ENCODE data around the gene GALNT13. TPM values are rescaled to one million over a fixed set of nuclear protein-coding genes. Genes with fewer than 3 reads are reported as not detected.

The GALNT13 gene
- total and polyA plus RNA-seq, 4 donors = not detected

- no peaks in the 10 kb centered on the region for H3K36me3 ChIP-seq (ENCODE audit: control insufficient read depth in 4 of 4, insufficient read depth in 3 of 4, low read depth in 1 of 4, low read length in 3 of 4)
- no peak overlapping the region for H3K27ac ChIP-seq (ENCODE audit: low read depth in 1 of 2, low read length in 2 of 2)
- H3K4me1 ChIP-seq (ENCODE audit: control insufficient read depth in 4 of 4, insufficient read depth in 4 of 4, low read length in 3 of 4) = no peaks in the 10 kb centered on the region
- H3K9me3 ChIP-seq (ENCODE audit: control insufficient read depth in 4 of 4, low read length in 3 of 4) = no peaks in the 10 kb centered on the region
- no peaks in the 10 kb centered on the region for H3K27me3 ChIP-seq (ENCODE audit: control insufficient read depth in 4 of 4, insufficient read depth in 4 of 4, low read length in 3 of 4)
- H3K9ac ChIP-seq (ENCODE audit: low read depth in 1 of 2, low read length in 2 of 2) = no peak overlapping the region
- no peak overlapping the region for H3K4me3 ChIP-seq (ENCODE audit: low read depth in 1 of 3, low read length in 3 of 3)
- DNase-seq (ENCODE audit: low spot score) = no peak
- TF ChIP-seq RAD21 (IDR thresholded peaks at IDR 0.05) (no peak), FOXA1 (IDR thresholded peaks at IDR 0.05) (no peak), ATF3 (IDR thresholded peaks at IDR 0.05) (no peak), GABPA (IDR thresholded peaks at IDR 0.05 in 1 of 2, conservative IDR thresholded peaks at IDR 0.05 in 1 of 2) (no peak), JUND (IDR thresholded peaks at IDR 0.05) (no peak), NR2F2 (IDR thresholded peaks at IDR 0.05) (no peak), RXRA (IDR thresholded peaks at IDR 0.05) (no peak), YY1 (IDR thresholded peaks at IDR 0.05) (no peak), HNF4G (IDR thresholded peaks at IDR 0.05) (no peak)
- TF ChIP-seq, protein P1, sequence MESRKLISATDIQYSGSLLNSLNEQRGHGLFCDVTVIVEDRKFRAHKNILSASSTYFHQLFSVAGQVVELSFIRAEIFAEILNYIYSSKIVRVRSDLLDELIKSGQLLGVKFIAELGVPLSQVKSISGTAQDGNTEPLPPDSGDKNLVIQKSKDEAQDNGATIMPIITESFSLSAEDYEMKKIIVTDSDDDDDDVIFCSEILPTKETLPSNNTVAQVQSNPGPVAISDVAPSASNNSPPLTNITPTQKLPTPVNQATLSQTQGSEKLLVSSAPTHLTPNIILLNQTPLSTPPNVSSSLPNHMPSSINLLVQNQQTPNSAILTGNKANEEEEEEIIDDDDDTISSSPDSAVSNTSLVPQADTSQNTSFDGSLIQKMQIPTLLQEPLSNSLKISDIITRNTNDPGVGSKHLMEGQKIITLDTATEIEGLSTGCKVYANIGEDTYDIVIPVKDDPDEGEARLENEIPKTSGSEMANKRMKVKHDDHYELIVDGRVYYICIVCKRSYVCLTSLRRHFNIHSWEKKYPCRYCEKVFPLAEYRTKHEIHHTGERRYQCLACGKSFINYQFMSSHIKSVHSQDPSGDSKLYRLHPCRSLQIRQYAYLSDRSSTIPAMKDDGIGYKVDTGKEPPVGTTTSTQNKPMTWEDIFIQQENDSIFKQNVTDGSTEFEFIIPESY (IDR thresholded peaks at IDR 0.05) = no peak
Measured at GRCh38 chr2:154263206-154263605, 391.5 kb downstream of the GALNT13 start.

DNA sequence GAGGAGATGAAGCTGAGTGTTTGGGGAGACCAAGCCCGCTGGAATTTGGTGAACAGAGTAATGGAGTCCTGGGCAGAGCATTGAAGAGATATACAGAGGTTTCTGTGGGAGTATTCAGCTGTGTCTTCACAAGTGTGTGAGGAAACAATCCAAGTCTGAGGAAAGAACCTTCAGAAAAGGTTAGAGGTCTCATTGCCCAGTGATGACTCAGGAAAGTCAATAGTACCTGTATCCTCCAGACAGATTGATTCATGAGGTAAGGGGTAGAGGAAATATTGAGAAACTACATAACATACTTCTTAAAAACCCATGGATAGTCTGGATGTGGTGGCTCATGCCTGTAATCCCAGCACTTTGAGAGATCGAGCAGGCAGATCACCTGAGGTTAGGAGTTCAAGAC, 392.3 kb downstream of the GALNT13 start:
- H3K9me3 ChIP-seq (ENCODE audit: control insufficient read depth in 4 of 4, low read length in 3 of 4) = no peaks in the 10 kb centered on the region
- H3K9ac ChIP-seq (ENCODE audit: low read depth in 1 of 2, low read length in 2 of 2) = no peak overlapping the region
- H3K36me3 ChIP-seq (ENCODE audit: control insufficient read depth in 4 of 4, insufficient read depth in 3 of 4, low read depth in 1 of 4, low read length in 3 of 4) = no peaks in the 10 kb centered on the region
- no peak overlapping the region for H3K4me3 ChIP-seq (ENCODE audit: low read depth in 1 of 3, low read length in 3 of 3)
- no peak for DNase-seq (ENCODE audit: low spot score)
- WGBS = 64% methylated on average over 2 of the region's 2 CpGs
- no peak overlapping the region for H3K27ac ChIP-seq (ENCODE audit: low read depth in 1 of 2, low read length in 2 of 2)
- H3K4me1 ChIP-seq (ENCODE audit: control insufficient read depth in 4 of 4, insufficient read depth in 4 of 4, low read length in 3 of 4) = no peaks in the 10 kb centered on the region
- H3K27me3 ChIP-seq (ENCODE audit: control insufficient read depth in 4 of 4, insufficient read depth in 4 of 4, low read length in 3 of 4) = no peaks in the 10 kb centered on the region
- TF ChIP-seq, protein P2, sequence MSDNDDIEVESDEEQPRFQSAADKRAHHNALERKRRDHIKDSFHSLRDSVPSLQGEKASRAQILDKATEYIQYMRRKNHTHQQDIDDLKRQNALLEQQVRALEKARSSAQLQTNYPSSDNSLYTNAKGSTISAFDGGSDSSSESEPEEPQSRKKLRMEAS (IDR thresholded peaks at IDR 0.05) = no peak
- no peak for TF ChIP-seq CTCF (IDR thresholded peaks at IDR 0.05; ENCODE audit: low read depth, low read length, missing input control)
- no peak for TF ChIP-seq RXRA (IDR thresholded peaks at IDR 0.05)
- no peak for TF ChIP-seq HNF4A (conservative IDR thresholded peaks at IDR 0.05)
- no peak for TF ChIP-seq YY1 (IDR thresholded peaks at IDR 0.05)
- no peak for TF ChIP-seq GABPA (IDR thresholded peaks at IDR 0.05 in 1 of 2, conservative IDR thresholded peaks at IDR 0.05 in 1 of 2)
- TF ChIP-seq SP1 (IDR thresholded peaks at IDR 0.05) = no peak
- no peak for TF ChIP-seq HNF4G (IDR thresholded peaks at IDR 0.05)

DNA sequence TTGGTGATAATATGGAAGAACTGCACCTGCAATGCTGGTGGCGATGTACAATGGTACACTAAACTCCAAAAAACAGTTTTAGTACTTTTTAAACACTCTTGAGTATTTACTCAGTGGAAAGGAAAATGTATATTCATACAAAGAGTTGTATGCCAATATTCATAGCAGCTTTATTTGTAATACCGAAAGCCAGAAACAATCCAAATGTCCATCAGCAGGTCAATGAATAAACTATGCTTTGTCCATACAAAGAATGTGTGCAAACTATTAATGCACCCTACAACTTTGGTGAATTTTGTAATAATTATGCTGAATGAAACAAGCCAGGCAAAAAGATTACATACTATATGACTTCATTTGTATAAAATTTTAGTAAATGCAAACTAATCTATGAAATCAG, 396.3 kb downstream of the GALNT13 start:
- WGBS = 85% methylated on average over 2 of the region's 2 CpGs
- no peaks in the 10 kb centered on the region for H3K4me1 ChIP-seq (ENCODE audit: control insufficient read depth in 4 of 4, insufficient read depth in 4 of 4, low read length in 3 of 4)
- no peak for DNase-seq (ENCODE audit: low spot score)
- H3K27me3 ChIP-seq (ENCODE audit: control insufficient read depth in 4 of 4, insufficient read depth in 4 of 4, low read length in 3 of 4) = no peaks in the 10 kb centered on the region
- H3K27ac ChIP-seq (ENCODE audit: low read depth in 1 of 2, low read length in 2 of 2) = no peak overlapping the region
- no peak overlapping the region for H3K4me3 ChIP-seq (ENCODE audit: low read depth in 1 of 3, low read length in 3 of 3)
- no peak overlapping the region for H3K9ac ChIP-seq (ENCODE audit: low read depth in 1 of 2, low read length in 2 of 2)
- no peaks in the 10 kb centered on the region for H3K9me3 ChIP-seq (ENCODE audit: control insufficient read depth in 4 of 4, low read length in 3 of 4)
- no peaks in the 10 kb centered on the region for H3K36me3 ChIP-seq (ENCODE audit: control insufficient read depth in 4 of 4, insufficient read depth in 3 of 4, low read depth in 1 of 4, low read length in 3 of 4)
- TF ChIP-seq NR2F2 (IDR thresholded peaks at IDR 0.05) (no peak), ATF3 (IDR thresholded peaks at IDR 0.05) (no peak), YY1 (IDR thresholded peaks at IDR 0.05) (no peak), FOXA1 (IDR thresholded peaks at IDR 0.05) (no peak), EGR1 (IDR thresholded peaks at IDR 0.05; ENCODE audit: low read depth in 2 of 2) (no peak), HNF4G (IDR thresholded peaks at IDR 0.05) (no peak), SP1 (IDR thresholded peaks at IDR 0.05) (no peak), GABPA (IDR thresholded peaks at IDR 0.05 in 1 of 2, conservative IDR thresholded peaks at IDR 0.05 in 1 of 2) (no peak), FOXA2 (IDR thresholded peaks at IDR 0.05) (no peak), JUND (IDR thresholded peaks at IDR 0.05) (no peak), RXRA (IDR thresholded peaks at IDR 0.05) (no peak), HNF4A (conservative IDR thresholded peaks at IDR 0.05) (no peak), TAF1 (conservative IDR thresholded peaks at IDR 0.05) (no peak)
- TF ChIP-seq, protein P3, sequence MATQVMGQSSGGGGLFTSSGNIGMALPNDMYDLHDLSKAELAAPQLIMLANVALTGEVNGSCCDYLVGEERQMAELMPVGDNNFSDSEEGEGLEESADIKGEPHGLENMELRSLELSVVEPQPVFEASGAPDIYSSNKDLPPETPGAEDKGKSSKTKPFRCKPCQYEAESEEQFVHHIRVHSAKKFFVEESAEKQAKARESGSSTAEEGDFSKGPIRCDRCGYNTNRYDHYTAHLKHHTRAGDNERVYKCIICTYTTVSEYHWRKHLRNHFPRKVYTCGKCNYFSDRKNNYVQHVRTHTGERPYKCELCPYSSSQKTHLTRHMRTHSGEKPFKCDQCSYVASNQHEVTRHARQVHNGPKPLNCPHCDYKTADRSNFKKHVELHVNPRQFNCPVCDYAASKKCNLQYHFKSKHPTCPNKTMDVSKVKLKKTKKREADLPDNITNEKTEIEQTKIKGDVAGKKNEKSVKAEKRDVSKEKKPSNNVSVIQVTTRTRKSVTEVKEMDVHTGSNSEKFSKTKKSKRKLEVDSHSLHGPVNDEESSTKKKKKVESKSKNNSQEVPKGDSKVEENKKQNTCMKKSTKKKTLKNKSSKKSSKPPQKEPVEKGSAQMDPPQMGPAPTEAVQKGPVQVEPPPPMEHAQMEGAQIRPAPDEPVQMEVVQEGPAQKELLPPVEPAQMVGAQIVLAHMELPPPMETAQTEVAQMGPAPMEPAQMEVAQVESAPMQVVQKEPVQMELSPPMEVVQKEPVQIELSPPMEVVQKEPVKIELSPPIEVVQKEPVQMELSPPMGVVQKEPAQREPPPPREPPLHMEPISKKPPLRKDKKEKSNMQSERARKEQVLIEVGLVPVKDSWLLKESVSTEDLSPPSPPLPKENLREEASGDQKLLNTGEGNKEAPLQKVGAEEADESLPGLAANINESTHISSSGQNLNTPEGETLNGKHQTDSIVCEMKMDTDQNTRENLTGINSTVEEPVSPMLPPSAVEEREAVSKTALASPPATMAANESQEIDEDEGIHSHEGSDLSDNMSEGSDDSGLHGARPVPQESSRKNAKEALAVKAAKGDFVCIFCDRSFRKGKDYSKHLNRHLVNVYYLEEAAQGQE (IDR thresholded peaks at IDR 0.05) = no peak
- TF ChIP-seq, protein P2 (IDR thresholded peaks at IDR 0.05) = no peak

All from liver (tissue), 9 donors.